ENCODE results near the gene TAB2. TPM values are rescaled to one million over a fixed set of nuclear protein-coding genes. Genes with fewer than 3 reads are reported as not detected.
A peak's percentile ranks its signal among the peaks of the same experiment; 100 is the strongest.
"Not testable (repeated sequence)": the region's sequence is repeated elsewhere in the genome, so short reads cannot be mapped to it uniquely, and the experiment has no call there.

Gene TAB2
- total RNA-seq, 2 donors from 2014 or later: 118 to 125 TPM

DNA sequence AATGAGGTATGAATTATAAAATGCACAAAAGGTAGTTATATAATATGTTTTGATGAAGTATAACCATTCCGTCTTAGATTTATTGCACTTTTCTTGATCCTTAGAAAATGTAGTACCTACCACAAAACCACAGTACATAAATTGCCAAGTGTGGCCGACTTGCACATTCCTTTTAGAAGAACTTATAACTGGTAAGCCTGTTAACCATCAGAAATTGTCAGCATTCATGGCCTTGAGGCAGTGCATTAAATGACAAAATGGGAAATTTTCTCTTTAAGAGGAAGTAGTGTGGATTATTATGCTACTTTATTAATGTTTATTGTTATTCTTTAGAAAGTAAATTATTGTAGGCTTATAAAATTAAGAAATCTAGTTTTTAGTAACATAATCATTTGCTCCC is 29.6 kb downstream of the TAB2 start:
- Mint-ChIP-seq H3K9me3 (no peaks in the 10 kb centered on the region), H3K36me3 (ENCODE audit: insufficient read depth in 2 of 2) (peaks cover 6 to 25% of the 10 kb centered on the region in 2 donors), H3K27me3 (ENCODE audit: low read depth) (no peaks in the 10 kb centered on the region), H3K4me3 (no peak overlapping the region), H3K27ac (no peak overlapping the region), H3K4me1 (ENCODE audit: low read depth) (peaks cover 75% of the 10 kb centered on the region)
- ATAC-seq (replicated peaks in 1 of 2) (no peak), DNase-seq (no peak)

DNA sequence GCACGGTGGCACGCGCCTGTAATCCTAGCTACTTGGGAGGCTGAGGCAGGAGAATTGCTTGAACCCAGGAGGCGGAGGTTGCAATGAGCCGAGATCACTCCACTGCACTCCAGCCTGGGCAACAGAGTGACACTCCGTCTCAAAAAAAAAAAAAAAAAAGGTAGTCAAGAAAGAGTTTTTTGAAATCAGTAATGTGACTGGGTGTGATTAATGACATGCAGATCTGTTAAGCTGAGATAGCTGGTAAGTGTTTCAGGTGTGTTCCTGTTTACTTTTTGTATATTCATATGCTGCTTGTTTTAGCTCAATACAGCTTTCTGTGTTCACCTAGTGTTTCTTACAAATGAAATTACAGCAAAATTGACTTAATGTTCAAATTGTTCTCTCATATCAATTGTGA is 31.8 kb downstream of the TAB2 start:
- not testable (repeated sequence) for H3K9me3 Mint-ChIP-seq; H3K4me3 Mint-ChIP-seq; H3K27me3 Mint-ChIP-seq (ENCODE audit: low read depth); DNase-seq; ATAC-seq (replicated peaks in 1 of 2)
- H3K4me1 Mint-ChIP-seq (ENCODE audit: low read depth): peaks cover 67% of the 10 kb centered on the region
- peaks cover 4 to 16% of the 10 kb centered on the region in 2 donors for H3K36me3 Mint-ChIP-seq (ENCODE audit: insufficient read depth in 2 of 2)
- H3K27ac Mint-ChIP-seq: peak overlapping the region; percentile 46

DNA sequence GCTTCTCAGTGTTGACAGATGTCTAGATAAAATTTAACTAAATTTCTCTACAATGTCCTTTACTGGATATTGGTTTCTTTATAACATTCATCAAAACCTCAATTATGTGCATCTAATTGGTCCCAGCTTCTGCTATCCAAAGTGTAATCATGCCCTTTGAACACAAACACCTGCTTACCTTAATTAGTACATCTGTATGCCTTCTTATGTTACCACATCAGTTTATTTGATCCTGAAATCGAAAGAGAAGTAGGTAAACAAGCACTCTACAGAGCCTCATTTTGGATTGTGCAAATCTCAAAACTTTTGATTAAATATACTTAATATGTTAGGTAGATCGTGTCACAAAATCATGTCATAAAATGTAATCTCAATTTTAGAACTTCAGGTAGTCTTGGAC is 36.5 kb downstream of the TAB2 start:
- H3K27me3 Mint-ChIP-seq (ENCODE audit: low read depth): no peaks in the 10 kb centered on the region
- no peak overlapping the region for H3K4me3 Mint-ChIP-seq
- DNase-seq (no peak), ATAC-seq (replicated peaks in 1 of 2) (no peak)
- H3K4me1 Mint-ChIP-seq (ENCODE audit: low read depth): peaks cover 81% of the 10 kb centered on the region
- H3K36me3 Mint-ChIP-seq (ENCODE audit: insufficient read depth in 2 of 2): peaks cover 2 to 6% of the 10 kb centered on the region in 2 donors
- H3K27ac Mint-ChIP-seq: no peak overlapping the region
- no peaks in the 10 kb centered on the region for H3K9me3 Mint-ChIP-seq

DNA sequence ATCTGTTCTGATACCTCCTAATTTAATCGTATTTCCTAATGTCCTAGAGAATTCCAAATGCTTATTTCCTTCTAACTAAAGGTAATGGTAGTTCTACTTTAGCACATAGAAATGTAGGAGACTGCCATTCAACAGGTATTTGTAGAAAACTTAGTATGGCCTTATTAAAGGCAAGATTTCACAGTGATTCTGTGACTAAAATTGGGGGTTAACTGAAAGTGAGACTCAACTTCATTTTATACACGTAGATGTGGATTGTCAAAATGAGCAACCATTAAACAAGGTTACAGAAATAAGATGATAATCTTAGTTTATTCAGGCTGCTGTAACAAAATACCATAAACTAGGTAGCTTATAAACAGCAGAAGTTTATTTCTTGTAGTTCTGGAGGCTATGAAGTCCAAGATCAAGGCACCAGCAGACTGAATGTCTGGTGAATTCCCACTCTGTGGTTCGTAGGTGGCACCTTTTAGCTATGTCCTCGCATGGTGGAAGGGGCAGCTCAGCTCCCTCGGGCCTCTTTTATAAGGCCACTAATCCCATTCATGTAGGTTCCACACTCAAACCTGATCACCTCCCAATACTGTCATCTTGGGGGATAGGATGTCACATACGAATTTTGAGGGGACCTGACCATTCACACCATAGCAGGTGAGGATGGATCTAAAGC is 38.7 kb downstream of the TAB2 start:
- Mint-ChIP-seq H3K4me1 (ENCODE audit: low read depth) (peaks cover 78% of the 10 kb centered on the region), H3K36me3 (ENCODE audit: insufficient read depth in 2 of 2) (peaks cover 9 to 17% of the 10 kb centered on the region in 2 donors)
- no peak for DNase-seq

DNA sequence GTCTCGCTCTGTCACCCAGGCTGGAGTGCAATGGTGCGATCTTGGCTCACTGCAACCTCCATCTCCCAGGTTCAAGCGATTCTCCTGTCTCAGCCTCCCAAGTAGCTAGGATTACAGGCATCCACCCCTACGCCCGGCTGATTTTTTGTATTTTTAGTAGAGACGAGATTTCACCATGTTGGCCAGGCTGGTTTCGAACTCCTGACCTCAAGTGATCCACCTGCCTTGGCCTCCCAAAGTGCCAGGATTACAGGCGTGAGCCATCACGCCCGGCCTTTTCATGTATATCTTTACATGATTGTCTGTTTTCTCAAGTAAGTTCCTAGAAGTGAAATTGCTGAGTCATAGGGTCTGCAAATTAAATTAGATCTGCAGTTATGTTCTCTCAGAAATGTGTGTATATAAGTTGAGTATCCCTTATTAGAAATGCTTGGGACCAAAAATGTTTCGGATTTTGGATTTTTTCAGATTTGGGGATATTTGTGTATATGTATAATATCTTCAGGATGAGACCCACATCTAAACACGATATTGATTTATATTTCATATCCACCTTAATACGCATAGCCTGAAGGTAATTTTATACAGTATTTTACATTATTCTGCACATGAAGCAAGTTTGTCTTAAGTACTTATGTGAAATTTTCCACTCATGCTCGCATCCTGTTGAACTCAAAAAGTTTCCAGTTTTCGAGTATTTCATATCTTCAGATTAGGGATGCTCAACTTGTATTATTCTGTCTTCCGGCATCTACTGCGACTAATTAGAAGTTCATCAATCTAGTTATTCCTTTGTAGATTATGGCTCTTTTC is 40.4 kb downstream of the TAB2 start:
- Mint-ChIP-seq H3K36me3 (ENCODE audit: insufficient read depth in 2 of 2) (peaks cover 18 to 25% of the 10 kb centered on the region in 2 donors), H3K4me1 (ENCODE audit: low read depth) (peaks cover 83% of the 10 kb centered on the region), H3K27ac (peak overlapping the region; percentile 75), H3K9me3 (peaks cover 1 to 4% of the 10 kb centered on the region in 2 donors), H3K27me3 (ENCODE audit: low read depth) (no peaks in the 10 kb centered on the region), H3K4me3 (peak overlapping the region in 1 of 2 donors; percentile 47)
- ATAC-seq (replicated peaks in 1 of 2) (no peak), DNase-seq (no peak)

More for the DNA sequence above, 38.7 kb downstream of the TAB2 start:
- ATAC-seq (replicated peaks in 1 of 2): no peak
- Mint-ChIP-seq H3K27me3 (ENCODE audit: low read depth) (no peaks in the 10 kb centered on the region), H3K27ac (peak overlapping the region; percentile 14), H3K4me3 (peak overlapping the region in 1 of 2 donors; percentile 19), H3K9me3 (no peaks in the 10 kb centered on the region)

DNA sequence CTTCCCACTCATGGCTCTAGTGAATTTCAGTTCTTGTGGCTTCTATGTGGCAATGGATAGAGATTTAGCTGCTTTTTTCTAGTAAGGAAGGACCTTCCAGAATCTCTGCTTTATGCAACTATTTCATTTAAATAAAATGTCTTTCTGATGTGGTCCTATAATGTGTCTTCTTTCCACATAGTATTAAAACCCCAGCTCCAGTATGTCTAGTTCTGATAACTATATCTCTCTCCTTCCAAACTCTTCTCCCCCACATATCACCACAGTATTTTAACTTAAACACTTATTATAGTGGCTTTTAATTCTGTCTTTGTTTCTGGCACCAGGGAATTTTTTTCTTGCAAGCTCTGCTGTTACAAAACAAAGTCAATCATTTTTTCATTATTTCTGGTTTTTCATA is 41.9 kb downstream of the TAB2 start:
- H3K27ac Mint-ChIP-seq: peak overlapping the region; percentile 61
- ATAC-seq (replicated peaks in 1 of 2) (no peak), DNase-seq (no peak)
- no peaks in the 10 kb centered on the region for H3K27me3 Mint-ChIP-seq (ENCODE audit: low read depth)
- H3K36me3 Mint-ChIP-seq (ENCODE audit: insufficient read depth in 2 of 2): peaks cover 18 to 29% of the 10 kb centered on the region in 2 donors
- H3K9me3 Mint-ChIP-seq: peaks cover 1 to 4% of the 10 kb centered on the region in 2 donors
- peaks cover 80% of the 10 kb centered on the region for H3K4me1 Mint-ChIP-seq (ENCODE audit: low read depth)
- peak overlapping the region in 1 of 2 donors; percentile 21 for H3K4me3 Mint-ChIP-seq

DNA sequence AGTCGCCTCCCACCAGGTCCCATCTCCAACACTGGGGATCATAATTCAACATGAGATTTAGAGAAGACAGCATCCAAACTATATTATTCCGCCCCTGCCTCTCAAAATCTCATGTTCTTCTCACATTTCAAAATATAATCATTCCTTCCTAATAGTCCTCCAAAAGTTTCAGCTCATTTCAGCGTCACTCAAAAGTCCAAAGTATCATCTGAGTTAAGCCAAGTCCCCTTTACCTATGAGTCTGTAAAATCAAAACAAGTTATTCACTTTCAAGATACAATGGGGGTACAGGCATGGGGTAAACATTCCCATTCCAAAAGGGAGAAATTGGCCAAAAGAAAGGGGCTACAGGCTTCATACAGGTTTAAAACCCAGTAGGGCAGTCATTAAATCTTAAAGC is 43.0 kb downstream of the TAB2 start:
- DNase-seq: no peak
- no peak for ATAC-seq (replicated peaks in 1 of 2)
- Mint-ChIP-seq H3K27ac (peak overlapping the region; percentile 91), H3K4me1 (ENCODE audit: low read depth) (peaks cover 69% of the 10 kb centered on the region), H3K27me3 (ENCODE audit: low read depth) (no peaks in the 10 kb centered on the region), H3K9me3 (peaks cover 1 to 4% of the 10 kb centered on the region in 2 donors), H3K36me3 (ENCODE audit: insufficient read depth in 2 of 2) (peaks cover 18 to 29% of the 10 kb centered on the region in 2 donors), H3K4me3 (no peak overlapping the region)

DNA sequence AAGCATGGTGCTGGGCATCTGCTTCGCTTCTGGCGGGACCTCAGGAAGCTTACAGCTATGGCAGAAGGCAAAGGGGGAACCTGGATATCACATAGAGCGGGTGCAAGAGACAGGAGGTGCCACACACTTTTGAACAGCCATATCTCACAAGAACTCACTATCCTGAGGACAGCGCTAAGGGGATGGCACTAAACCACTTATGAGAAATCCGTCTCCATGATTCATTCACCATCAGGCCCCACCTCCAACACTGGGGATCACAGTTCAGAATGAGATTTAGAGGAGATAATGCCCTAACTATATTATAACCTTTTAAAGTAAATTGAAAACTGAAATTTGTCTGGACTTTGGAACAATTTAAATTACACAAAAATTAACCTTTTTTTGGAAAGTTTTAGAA is 44.8 kb downstream of the TAB2 start:
- Mint-ChIP-seq H3K36me3 (ENCODE audit: insufficient read depth in 2 of 2) (peaks cover 18 to 29% of the 10 kb centered on the region in 2 donors), H3K27me3 (ENCODE audit: low read depth) (no peaks in the 10 kb centered on the region), H3K4me3 (peak overlapping the region; percentile 8 to 54), H3K27ac (peak overlapping the region; percentile 85), H3K4me1 (ENCODE audit: low read depth) (peaks cover 55% of the 10 kb centered on the region), H3K9me3 (peaks cover 1 to 4% of the 10 kb centered on the region in 2 donors)
- DNase-seq (peak in 1 of 2 donors; percentile 34), ATAC-seq (replicated peaks in 1 of 2) (peak; percentile 71)

DNA sequence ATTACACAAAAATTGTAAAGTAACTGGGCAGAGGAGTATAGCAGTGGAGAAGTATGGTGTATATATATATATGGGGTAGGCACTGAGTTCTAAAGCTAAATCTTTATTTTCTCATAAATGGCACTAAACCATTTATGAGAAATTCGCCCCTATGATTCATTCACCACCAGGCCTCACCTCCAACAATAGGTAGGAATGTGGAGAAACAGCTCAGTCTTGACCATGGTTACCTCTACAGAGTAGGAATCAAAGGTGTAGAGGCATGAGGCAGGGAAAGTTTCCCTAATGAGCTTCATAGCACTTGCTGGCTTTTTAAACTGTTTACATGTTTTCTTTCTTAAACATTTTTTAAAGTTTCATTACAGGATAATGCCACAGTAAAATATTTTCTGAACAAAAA is 45.6 kb downstream of the TAB2 start:
- Mint-ChIP-seq H3K27ac (no peak overlapping the region), H3K27me3 (ENCODE audit: low read depth) (no peaks in the 10 kb centered on the region), H3K36me3 (ENCODE audit: insufficient read depth in 2 of 2) (peaks cover 18 to 29% of the 10 kb centered on the region in 2 donors), H3K9me3 (peaks cover 1 to 4% of the 10 kb centered on the region in 2 donors), H3K4me1 (ENCODE audit: low read depth) (peaks cover 47% of the 10 kb centered on the region), H3K4me3 (no peak overlapping the region)
- peak in 1 of 2 donors; percentile 22 for DNase-seq
- ATAC-seq (replicated peaks in 1 of 2): peak in 1 of 2 donors; percentile 44

DNA sequence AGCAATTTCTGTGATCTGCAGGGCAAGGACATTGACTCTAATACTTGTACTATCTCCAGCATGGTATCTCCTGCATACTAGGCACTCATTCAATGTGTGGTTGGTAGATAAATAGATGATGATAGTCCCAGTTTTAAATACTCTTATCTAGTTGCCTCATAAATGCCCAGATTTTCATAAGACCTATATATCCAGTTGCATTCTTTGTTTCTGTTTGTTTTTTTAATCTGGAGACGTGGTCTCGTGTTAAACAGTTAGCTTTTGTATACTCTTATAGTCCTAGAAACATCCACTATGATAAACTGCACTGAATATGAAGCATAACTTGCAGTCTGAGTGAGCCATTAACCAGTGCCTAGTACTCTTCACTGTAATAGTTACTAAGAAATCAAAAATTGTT is 47.0 kb downstream of the TAB2 start:
- Mint-ChIP-seq H3K27me3 (ENCODE audit: low read depth) (no peaks in the 10 kb centered on the region), H3K4me3 (peak overlapping the region in 1 of 2 donors; percentile 62), H3K9me3 (peaks cover 1 to 4% of the 10 kb centered on the region in 2 donors), H3K36me3 (ENCODE audit: insufficient read depth in 2 of 2) (peaks cover 16 to 22% of the 10 kb centered on the region in 2 donors), H3K27ac (peak overlapping the region; percentile 48), H3K4me1 (ENCODE audit: low read depth) (peaks cover 37% of the 10 kb centered on the region)
- ATAC-seq (replicated peaks in 1 of 2): no peak
- no peak for DNase-seq

DNA sequence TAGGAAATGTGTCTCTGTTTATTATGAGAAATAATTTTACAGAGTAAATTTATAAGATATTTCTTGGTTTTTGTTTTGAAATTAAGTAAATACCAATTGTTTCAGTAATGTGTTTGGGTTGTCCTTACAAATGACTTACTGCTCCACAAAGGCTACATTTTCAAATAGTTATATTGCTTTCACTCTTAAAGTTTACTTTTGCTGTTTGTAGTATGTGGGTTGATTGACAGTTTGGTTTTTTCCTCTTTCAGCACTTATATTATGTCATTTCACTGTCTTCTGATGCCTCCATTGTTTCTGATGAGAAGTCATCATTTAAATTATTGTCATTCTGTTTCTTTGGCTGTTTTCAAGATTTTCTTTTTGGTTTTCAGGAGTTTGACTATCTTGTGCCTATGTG is 47.7 kb downstream of the TAB2 start:
- H3K36me3 Mint-ChIP-seq (ENCODE audit: insufficient read depth in 2 of 2): peaks cover 16 to 20% of the 10 kb centered on the region in 2 donors
- DNase-seq (no peak), ATAC-seq (replicated peaks in 1 of 2) (no peak)
- H3K4me1 Mint-ChIP-seq (ENCODE audit: low read depth): peaks cover 41% of the 10 kb centered on the region
- peak overlapping the region in 1 of 2 donors; percentile 38 for H3K4me3 Mint-ChIP-seq
- H3K9me3 Mint-ChIP-seq: peaks cover 1 to 4% of the 10 kb centered on the region in 2 donors
- peak overlapping the region; percentile 48 for H3K27ac Mint-ChIP-seq
- no peaks in the 10 kb centered on the region for H3K27me3 Mint-ChIP-seq (ENCODE audit: low read depth)

DNA sequence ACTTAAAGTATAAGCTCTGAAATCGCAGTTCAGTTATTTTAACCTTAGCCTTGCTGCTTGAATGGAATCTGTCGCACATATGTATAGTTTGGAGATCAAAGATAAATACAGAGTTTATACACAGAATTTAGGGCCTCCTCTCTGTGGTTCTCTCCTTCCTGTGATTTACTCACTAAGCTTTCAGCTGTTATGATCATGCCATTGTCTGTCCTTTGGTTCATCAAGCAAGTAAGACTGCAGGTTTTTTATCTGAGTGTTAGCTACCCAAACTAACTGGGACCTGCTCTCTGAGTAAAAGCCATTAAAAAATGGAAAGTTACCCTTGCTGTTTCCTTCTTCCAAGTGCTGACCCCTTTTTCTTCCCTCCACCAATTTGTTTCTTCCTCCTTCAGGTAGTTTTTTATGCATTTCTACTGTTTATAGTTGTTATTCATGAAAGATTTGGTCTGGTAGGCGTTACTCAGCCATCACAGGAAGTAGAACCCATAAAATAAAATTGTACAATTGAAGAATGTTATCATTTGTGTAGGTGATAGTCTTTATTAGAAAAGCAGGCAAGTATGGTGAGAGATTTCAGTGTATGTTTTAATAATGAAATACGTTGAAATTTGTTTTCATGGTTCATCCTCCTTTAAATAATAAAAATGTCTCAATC is 48.9 kb downstream of the TAB2 start:
- no peak overlapping the region for H3K4me3 Mint-ChIP-seq
- no peak overlapping the region for H3K27ac Mint-ChIP-seq
- peaks cover 39% of the 10 kb centered on the region for H3K4me1 Mint-ChIP-seq (ENCODE audit: low read depth)
- no peaks in the 10 kb centered on the region for H3K27me3 Mint-ChIP-seq (ENCODE audit: low read depth)
- H3K9me3 Mint-ChIP-seq: peaks cover 1 to 4% of the 10 kb centered on the region in 2 donors
- H3K36me3 Mint-ChIP-seq (ENCODE audit: insufficient read depth in 2 of 2): peaks cover 14 to 20% of the 10 kb centered on the region in 2 donors
- DNase-seq (no peak), ATAC-seq (replicated peaks in 1 of 2) (peak; percentile 52 to 64)

DNA sequence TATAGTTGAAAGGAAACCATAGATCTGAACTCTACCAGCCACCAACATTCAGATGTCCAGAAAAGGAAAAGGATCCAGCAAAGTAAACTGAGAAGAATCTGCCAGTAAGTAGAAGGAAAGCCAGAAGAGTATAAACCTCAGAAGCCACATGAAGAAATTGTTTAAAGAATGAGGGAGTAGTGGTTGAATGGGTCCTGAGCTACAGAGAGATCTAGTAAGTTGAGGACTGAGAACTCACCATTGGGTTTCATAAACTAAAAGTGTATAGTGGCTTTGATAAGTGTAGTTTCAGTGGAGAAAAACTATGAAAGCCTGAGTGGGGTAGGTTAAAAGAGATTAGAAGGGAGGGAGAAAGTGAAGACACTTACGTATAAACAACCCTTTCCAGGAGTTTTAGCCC is 50.6 kb downstream of the TAB2 start:
- Mint-ChIP-seq H3K27ac (no peak overlapping the region), H3K9me3 (no peaks in the 10 kb centered on the region), H3K4me1 (ENCODE audit: low read depth) (peaks cover 35% of the 10 kb centered on the region), H3K4me3 (no peak overlapping the region), H3K36me3 (ENCODE audit: insufficient read depth in 2 of 2) (peaks cover 5 to 16% of the 10 kb centered on the region in 2 donors), H3K27me3 (ENCODE audit: low read depth) (no peaks in the 10 kb centered on the region)
- DNase-seq (no peak), ATAC-seq (replicated peaks in 1 of 2) (peak; percentile 76 to 81)
